Stimulated activated naive B cell treated with anti-CD40 and anti-IgM and Interleukin-4, amounts not matched to agents 10 μg/mL and 1 μg/mL and 100 μg/mL, for 72 hours (primary cell): ENCODE data around the gene TENM4.

Experiments used
- ATAC-seq, 2 donors: fragments of 150-1000 bp; cut with Tn5 transposase; replicated peaks; 2 replicates each; pipeline ENCODE4 v1.10.0; 2021; ENCODE audit warnings: moderate library complexity in 1 of 2
- DNase-seq: peaks from one replicate; pipeline ENCODE4 v3.0.0; 2021
- H3K27ac Mint-ChIP-seq: one replicate; pipeline ENCODE4 v1.8.0; 2022; ENCODE audit warnings: mild to moderate bottlenecking, mixed read lengths
- H3K27me3 Mint-ChIP-seq, 2 donors: one replicate each; pipeline ENCODE4 v1.8.0; 2022; ENCODE audit warnings: mixed read lengths in 2 of 2
- H3K36me3 Mint-ChIP-seq, 2 donors: one replicate each; pipeline ENCODE4 v1.8.0; 2022; ENCODE audit warnings: mixed read lengths in 2 of 2, mild to moderate bottlenecking in 1 of 2
- H3K4me1 Mint-ChIP-seq, 2 donors: one replicate each; pipeline ENCODE4 v1.8.0; 2022; ENCODE audit warnings: mixed read lengths in 2 of 2, mild to moderate bottlenecking in 1 of 2
- H3K4me3 Mint-ChIP-seq, 2 donors: one replicate each; pipeline ENCODE4 v1.8.0; 2022; ENCODE audit warnings: mild to moderate bottlenecking in 2 of 2, mixed read lengths in 2 of 2, moderate library complexity in 1 of 2
- H3K9me3 Mint-ChIP-seq, 2 donors: one replicate each; pipeline ENCODE4 v1.8.0; 2022; ENCODE audit warnings: mixed read lengths in 2 of 2, mild to moderate bottlenecking in 1 of 2

Gene TENM4

GRCh38 chr11:79113054-79113690 is 327.7 kb downstream of the TENM4 start:
- ATAC-seq, result no peak
- H3K27me3 Mint-ChIP-seq, result no peaks in the 10 kb centered on the region
- H3K4me3 Mint-ChIP-seq, result no peak overlapping the region
- H3K9me3 Mint-ChIP-seq, result peaks cover 2 to 8% of the 10 kb centered on the region in 2 donors
- H3K36me3 Mint-ChIP-seq, result no peaks in the 10 kb centered on the region
- no peaks in the 10 kb centered on the region for H3K4me1 Mint-ChIP-seq
- no peak overlapping the region for H3K27ac Mint-ChIP-seq
- no peak for DNase-seq

- peak in 1 of 2 donors; percentile 69 for ATAC-seq
These were observed 330.0 kb downstream of the TENM4 start for GRCh38 chr11:79110796-79111195.

GRCh38 chr11:79110321-79110720 is 330.5 kb downstream of the TENM4 start:
- Mint-ChIP-seq H3K4me3 (no peak overlapping the region), H3K36me3 (no peaks in the 10 kb centered on the region), H3K4me1 (no peaks in the 10 kb centered on the region), H3K9me3 (peaks cover under 1 to 6% of the 10 kb centered on the region in 2 donors), H3K27me3 (no peaks in the 10 kb centered on the region), H3K27ac (no peak overlapping the region)
- ATAC-seq (no peak), DNase-seq (no peak)

More at GRCh38 chr11:79110796-79111195, 330.0 kb downstream of the TENM4 start:
- Mint-ChIP-seq H3K36me3 (no peaks in the 10 kb centered on the region), H3K9me3 (peaks cover 2 to 8% of the 10 kb centered on the region in 2 donors), H3K4me1 (no peaks in the 10 kb centered on the region), H3K27me3 (no peaks in the 10 kb centered on the region), H3K4me3 (no peak overlapping the region), H3K27ac (no peak overlapping the region)
- no peak for DNase-seq

- Mint-ChIP-seq H3K27ac (no peak overlapping the region), H3K9me3 (peaks cover 0 to 4% of the 10 kb centered on the region in 2 donors), H3K36me3 (no peaks in the 10 kb centered on the region), H3K27me3 (no peaks in the 10 kb centered on the region), H3K4me1 (no peaks in the 10 kb centered on the region), H3K4me3 (no peak overlapping the region)
- no peak for ATAC-seq
- DNase-seq, result no peak
These were observed 332.0 kb downstream of the TENM4 start for GRCh38 chr11:79108851-79109250.

- H3K4me3 Mint-ChIP-seq, result no peak overlapping the region
- no peak for ATAC-seq
- no peaks in the 10 kb centered on the region for H3K9me3 Mint-ChIP-seq
- no peak for DNase-seq
- H3K27me3 Mint-ChIP-seq, result peaks cover 11 to 18% of the 10 kb centered on the region in 2 donors
- no peaks in the 10 kb centered on the region for H3K36me3 Mint-ChIP-seq
- no peaks in the 10 kb centered on the region for H3K4me1 Mint-ChIP-seq
- H3K27ac Mint-ChIP-seq, result no peak overlapping the region
These were observed 338.0 kb downstream of the TENM4 start for GRCh38 chr11:79102840-79103239.

GRCh38 chr11:79101656-79102055 is 339.2 kb downstream of the TENM4 start:
- Mint-ChIP-seq H3K27me3 (peaks cover 11 to 18% of the 10 kb centered on the region in 2 donors), H3K27ac (no peak overlapping the region), H3K36me3 (no peaks in the 10 kb centered on the region), H3K9me3 (no peaks in the 10 kb centered on the region), H3K4me3 (no peak overlapping the region), H3K4me1 (no peaks in the 10 kb centered on the region)
- no peak for ATAC-seq
- no peak for DNase-seq

GRCh38 chr11:79100093-79100910 is 340.5 kb downstream of the TENM4 start:
- peak; percentile 8 for DNase-seq
- Mint-ChIP-seq H3K36me3 (no peaks in the 10 kb centered on the region), H3K4me3 (no peak overlapping the region), H3K9me3 (no peaks in the 10 kb centered on the region), H3K4me1 (no peaks in the 10 kb centered on the region), H3K27ac (no peak overlapping the region), H3K27me3 (peaks cover 11 to 18% of the 10 kb centered on the region in 2 donors)
- ATAC-seq, result peak; percentile 71 to 78

GRCh38 chr11:79098146-79098545 is 342.7 kb downstream of the TENM4 start:
- H3K36me3 Mint-ChIP-seq, result no peaks in the 10 kb centered on the region
- peaks cover 11 to 18% of the 10 kb centered on the region in 2 donors for H3K27me3 Mint-ChIP-seq
- DNase-seq, result no peak
- ATAC-seq, result no peak
- no peak overlapping the region for H3K4me3 Mint-ChIP-seq
- H3K9me3 Mint-ChIP-seq, result peaks cover 0 to 3% of the 10 kb centered on the region in 2 donors
- no peak overlapping the region for H3K27ac Mint-ChIP-seq
- H3K4me1 Mint-ChIP-seq, result no peaks in the 10 kb centered on the region

- ATAC-seq, result no peak
- H3K9me3 Mint-ChIP-seq, result peaks cover 0 to 3% of the 10 kb centered on the region in 2 donors
- no peak overlapping the region for H3K27ac Mint-ChIP-seq
- peaks cover 11 to 18% of the 10 kb centered on the region in 2 donors for H3K27me3 Mint-ChIP-seq
- no peak for DNase-seq
- H3K36me3 Mint-ChIP-seq, result no peaks in the 10 kb centered on the region
- H3K4me1 Mint-ChIP-seq, result no peaks in the 10 kb centered on the region
- H3K4me3 Mint-ChIP-seq, result no peak overlapping the region
These were observed 343.5 kb downstream of the TENM4 start for GRCh38 chr11:79097246-79097875.

GRCh38 chr11:79095424-79095823 is 345.4 kb downstream of the TENM4 start:
- DNase-seq, result no peak
- Mint-ChIP-seq H3K27ac (no peak overlapping the region), H3K4me1 (no peaks in the 10 kb centered on the region), H3K36me3 (no peaks in the 10 kb centered on the region), H3K27me3 (peaks cover 11 to 13% of the 10 kb centered on the region in 2 donors), H3K9me3 (peaks cover 0 to 3% of the 10 kb centered on the region in 2 donors), H3K4me3 (no peak overlapping the region)
- ATAC-seq, result no peak

- Mint-ChIP-seq H3K4me1 (no peaks in the 10 kb centered on the region), H3K9me3 (peaks cover 0 to 3% of the 10 kb centered on the region in 2 donors), H3K36me3 (no peaks in the 10 kb centered on the region), H3K4me3 (no peak overlapping the region), H3K27ac (no peak overlapping the region), H3K27me3 (peaks cover 5 to 6% of the 10 kb centered on the region in 2 donors)
- no peak for DNase-seq
- no peak for ATAC-seq
These were observed 346.2 kb downstream of the TENM4 start for GRCh38 chr11:79094616-79095015.

- DNase-seq, result no peak
These were observed 348.0 kb downstream of the TENM4 start for GRCh38 chr11:79092791-79093353.

GRCh38 chr11:79090191-79090705 is 350.6 kb downstream of the TENM4 start:
- no peak for DNase-seq
- no peak for ATAC-seq
- no peak overlapping the region for H3K27ac Mint-ChIP-seq
- H3K4me1 Mint-ChIP-seq, result no peaks in the 10 kb centered on the region
- H3K9me3 Mint-ChIP-seq, result peaks cover 0 to 3% of the 10 kb centered on the region in 2 donors
- H3K36me3 Mint-ChIP-seq, result no peaks in the 10 kb centered on the region
- no peaks in the 10 kb centered on the region for H3K27me3 Mint-ChIP-seq
- no peak overlapping the region for H3K4me3 Mint-ChIP-seq

More at GRCh38 chr11:79092791-79093353, 348.0 kb downstream of the TENM4 start:
- Mint-ChIP-seq H3K4me3 (no peak overlapping the region), H3K27me3 (no peaks in the 10 kb centered on the region), H3K4me1 (no peaks in the 10 kb centered on the region), H3K9me3 (peaks cover 0 to 3% of the 10 kb centered on the region in 2 donors), H3K36me3 (no peaks in the 10 kb centered on the region), H3K27ac (no peak overlapping the region)
- no peak for ATAC-seq

GRCh38 chr11:79089601-79090000 is 351.2 kb downstream of the TENM4 start:
- Mint-ChIP-seq H3K27ac (no peak overlapping the region), H3K27me3 (no peaks in the 10 kb centered on the region), H3K4me3 (no peak overlapping the region), H3K36me3 (no peaks in the 10 kb centered on the region), H3K4me1 (no peaks in the 10 kb centered on the region), H3K9me3 (peaks cover 0 to 3% of the 10 kb centered on the region in 2 donors)
- DNase-seq (no peak), ATAC-seq (no peak)
